H1 (cell line): ENCODE results near the gene VPS13D. TPM values are rescaled to one million over a fixed set of nuclear protein-coding genes. Genes with fewer than 3 reads are reported as not detected.

Experiments used
- CTCF ChIA-PET: fragments of 300-600 bp; sonication (Branson Sonifier 250); formaldehyde crosslinking; loops from one replicate; lab custom pipeline; 2021; ENCODE audit not compliant: partially characterized antibody; lab: Charles Lee
- POLR2A ChIA-PET: fragments of 300-600 bp; sonication (Branson Sonifier 250); formaldehyde crosslinking; loops from one replicate; lab custom pipeline; 2021; ENCODE audit warnings: inconsistent platforms; ENCODE audit not compliant: partially characterized antibody; lab: Charles Lee
- DNase-seq, 2 experiments: peaks; one replicate each; pipeline versions ENCODE4 v3.0.0 to v3.0.0-alpha.2; 2010 to 2022; ENCODE audit warnings: low spot score in 2 of 2, low read depth in 1 of 2, mixed read lengths in 1 of 2
- FAIRE-seq: peaks from 2 replicates; lab custom pipeline; 2011; peaks lifted over from hg19 to GRCh38; lab: Jason Lieb, UNC
- H2AFZ ChIP-seq: 2 replicates; pipeline ENCODE4 v1.8.1; 2012; ENCODE audit warnings: low read length, inconsistent platforms
- H2AK5ac ChIP-seq: 2 replicates; pipeline ENCODE4 v1.6.1; 2013; ENCODE audit warnings: low read depth, low read length
- H2BK120ac ChIP-seq: replicated peaks from 2 replicates; pipeline ENCODE3; 2013; ENCODE audit warnings: low read depth, low read length, inconsistent platforms
- H2BK12ac ChIP-seq: 2 replicates; pipeline ENCODE4 v1.6.1; 2013; ENCODE audit warnings: low read depth, low read length
- H2BK15ac ChIP-seq: 2 replicates; pipeline ENCODE4 v1.6.1; 2013; ENCODE audit warnings: low read length
- H2BK20ac ChIP-seq: 2 replicates; pipeline ENCODE4 v1.6.1; 2013; ENCODE audit warnings: low read length
- H2BK5ac ChIP-seq: 2 replicates; pipeline ENCODE4 v1.6.1; 2013; ENCODE audit warnings: low read depth, low read length
- H3K14ac ChIP-seq: 2 replicates; pipeline ENCODE4 v1.6.1; 2013; ENCODE audit warnings: inconsistent platforms; ENCODE audit not compliant: insufficient read length
- H3K18ac ChIP-seq: 2 replicates; pipeline ENCODE4 v1.6.1; 2013; ENCODE audit warnings: low read length; ENCODE audit errors: extremely low read depth
- H3K23ac ChIP-seq: 2 replicates; pipeline ENCODE4 v1.6.1; 2013; ENCODE audit warnings: inconsistent platforms; ENCODE audit not compliant: insufficient read length
- H3K23me2 ChIP-seq: 2 replicates; pipeline ENCODE4 v1.6.1; 2013; ENCODE audit warnings: low read depth, low read length
- H3K27ac ChIP-seq: 2 replicates; pipeline ENCODE4 v1.6.1; 2011; ENCODE audit warnings: low read depth, low read length, inconsistent platforms
- H3K27me3 ChIP-seq, 4 experiments: replicated peaks in 1 of 4; 1 replicate in 1 of 4; 2 replicates in 3 of 4; pipeline versions ENCODE4 v1.6.1 to v1.8.1; 2011 to 2013; ENCODE audit warnings: low read length in 3 of 4, mild to moderate bottlenecking in 3 of 4, inconsistent platforms in 2 of 4, mixed read lengths in 2 of 4, moderate library complexity in 1 of 4; ENCODE audit not compliant: control insufficient read depth in 3 of 4, insufficient read depth in 3 of 4; ENCODE audit errors: extremely low read depth in 1 of 4
- H3K36me3 ChIP-seq, 4 experiments: 2 replicates each; pipeline versions ENCODE4 v1.6.1 to v1.8.1; 2011 to 2013; ENCODE audit warnings: mild to moderate bottlenecking in 4 of 4, low read length in 3 of 4, moderate library complexity in 2 of 4, control low read depth in 1 of 4, inconsistent platforms in 1 of 4; ENCODE audit not compliant: insufficient read depth in 4 of 4, control insufficient read depth in 2 of 4
- H3K4ac ChIP-seq: replicated peaks from 2 replicates; pipeline ENCODE3; 2013; ENCODE audit warnings: low read length, low read depth, mixed read lengths, inconsistent platforms; ENCODE audit not compliant: insufficient read length
- H3K4me1 ChIP-seq, 4 experiments: replicated peaks in 1 of 4; 1 replicate in 1 of 4; 2 replicates in 3 of 4; pipeline versions ENCODE4 v1.6.1 to v1.8.1; 2011 to 2013; ENCODE audit warnings: low read length in 3 of 4, inconsistent platforms in 2 of 4, mixed read lengths in 1 of 4; ENCODE audit not compliant: insufficient read depth in 4 of 4, control insufficient read depth in 3 of 4
- H3K4me2 ChIP-seq, 2 experiments: 2 replicates each; pipeline versions ENCODE4 v1.6.1 to v1.8.1; 2011 to 2013; ENCODE audit warnings: low read depth in 2 of 2, low read length in 2 of 2, control low read depth in 1 of 2, inconsistent platforms in 1 of 2, mild to moderate bottlenecking in 1 of 2; ENCODE audit not compliant: insufficient read depth in 1 of 2
- H3K4me3 ChIP-seq, 4 experiments: fragments of 200-600, 300-600 bp in 1 of 4; sonication (generic), shearing (Covaris generic), sonication (Bioruptor Twin) in 1 of 4; 2 replicates each; pipeline versions ENCODE4 v1.5.1 to v1.8.1; 2011 to 2016; ENCODE audit warnings: low read length in 4 of 4, low read depth in 3 of 4, control low read depth in 2 of 4, inconsistent platforms in 2 of 4, mild to moderate bottlenecking in 2 of 4, mixed read lengths in 1 of 4, moderate library complexity in 1 of 4; ENCODE audit not compliant: insufficient read depth in 2 of 4; ENCODE audit errors: extremely low read depth in 1 of 4
- H3K56ac ChIP-seq: replicated peaks from 2 replicates; pipeline ENCODE3; 2013; ENCODE audit warnings: low read depth, mild to moderate bottlenecking, mixed read lengths, low read length, inconsistent platforms; ENCODE audit not compliant: insufficient read length
- H3K79me1 ChIP-seq: 2 replicates; pipeline ENCODE4 v1.6.1; 2013; ENCODE audit warnings: low read depth, low read length, control low read depth
- H3K79me2 ChIP-seq, 2 experiments: 2 replicates each; pipeline versions ENCODE4 v1.6.1 to v1.8.1; 2012 to 2013; ENCODE audit warnings: low read length in 2 of 2, mild to moderate bottlenecking in 2 of 2, inconsistent platforms in 1 of 2; ENCODE audit not compliant: insufficient read depth in 2 of 2, control insufficient read depth in 1 of 2
- H3K9ac ChIP-seq, 4 experiments: replicated peaks in 1 of 4; 1 replicate in 1 of 4; 2 replicates in 3 of 4; pipeline versions ENCODE4 v1.6.1 to v1.8.1; 2011 to 2013; ENCODE audit warnings: low read depth in 3 of 4, low read length in 3 of 4, control low read depth in 2 of 4, mild to moderate bottlenecking in 2 of 4, moderate library complexity in 2 of 4, inconsistent platforms in 1 of 4; ENCODE audit errors: extremely low read depth in 1 of 4
- H3K9me3 ChIP-seq, 2 experiments: 2 replicates each; pipeline versions ENCODE4 v1.6.1 to v1.8.1; 2012 to 2013; ENCODE audit warnings: mild to moderate bottlenecking in 2 of 2, moderate library complexity in 2 of 2, control low read depth in 1 of 2, inconsistent platforms in 1 of 2, low read depth in 1 of 2, low read length in 1 of 2, mixed read lengths in 1 of 2; ENCODE audit not compliant: insufficient read depth in 2 of 2
- H4K20me1 ChIP-seq, 2 experiments: replicated peaks in 1 of 2; 2 replicates each; pipeline versions ENCODE3 to v1.8.1; 2011 to 2013; ENCODE audit warnings: inconsistent platforms in 2 of 2, low read length in 2 of 2, mild to moderate bottlenecking in 1 of 2; ENCODE audit not compliant: insufficient read depth in 2 of 2, control insufficient read depth in 1 of 2
- H4K5ac ChIP-seq: 2 replicates; pipeline ENCODE4 v1.6.1; 2013; ENCODE audit warnings: low read length, low read depth, mixed read lengths, inconsistent platforms; ENCODE audit not compliant: insufficient read length
- H4K8ac ChIP-seq: 2 replicates; pipeline ENCODE4 v1.8.0; 2013; ENCODE audit warnings: mild to moderate bottlenecking, moderate library complexity, low read length, inconsistent platforms; ENCODE audit not compliant: insufficient read depth; ENCODE audit errors: extremely low read depth
- H4K91ac ChIP-seq: replicated peaks from 2 replicates; pipeline ENCODE3; 2013; ENCODE audit warnings: low read length, mixed read lengths, inconsistent platforms; ENCODE audit not compliant: insufficient read length
- SUZ12 ChIP-seq: fragments of 200-600 bp; sonication (generic); IDR thresholded peaks from 2 replicates; pipeline ENCODE4 v1.6.1; 2012; ENCODE audit warnings: mild to moderate bottlenecking, inconsistent platforms, low read length, moderate library complexity, mixed read lengths
- WGBS, 2 experiments: shearing (Covaris generic) in 1 of 2; methylation state at CpG; one replicate each; pipeline versions ENCODE4 v1.1.6 to v1.1.7; 2013 to 2015; ENCODE audit warnings: low lambda C conversion rate in 2 of 2, mixed read lengths in 2 of 2, inconsistent platforms in 1 of 2, low coverage in 1 of 2, missing lambda C conversion rate in 1 of 2; ENCODE audit not compliant: insufficient replicate concordance in 2 of 2, insufficient coverage in 1 of 2, insufficient read length in 1 of 2; ENCODE audit errors: extremely low coverage in 1 of 2, missing lambda C conversion rate in 1 of 2; 5-methylcytosine and 5-hydroxymethylcytosine counted together
- polyA plus RNA-seq, 7 experiments: library from polyadenylated mRNA; depleted of rRNA in 3 of 7; stranded (reverse) in 5 of 7; unstranded in 2 of 7; fragments of >200 nt in 5 of 7; fragments of 200-250 nt in 2 of 7; gene quantifications; 1 replicate in 5 of 7; 2 replicates in 1 of 7; 4 replicates in 1 of 7; pipeline versions ENCODE4 v1.2.1 to v1.2.3, GENCODE V29; 2011 to 2013; ENCODE audit warnings: missing spikeins in 2 of 7, mixed read lengths in 2 of 7
- total RNA-seq: library from RNA; stranded (reverse); fragmentation: NEBNext Ultra II Directional; extraction: Animal tissue kit (Norgen Biotek cat#: 25700); gene quantifications from 2 replicates; pipeline ENCODE4 v1.2.1, GENCODE V29; 2021

The VPS13D gene
- total and polyA plus RNA-seq, 2 of the 8 experiments (the other 6 are each of a cell fraction or from before 2014, with no cell fraction given) = 10.9 to 31.2 TPM

DNA sequence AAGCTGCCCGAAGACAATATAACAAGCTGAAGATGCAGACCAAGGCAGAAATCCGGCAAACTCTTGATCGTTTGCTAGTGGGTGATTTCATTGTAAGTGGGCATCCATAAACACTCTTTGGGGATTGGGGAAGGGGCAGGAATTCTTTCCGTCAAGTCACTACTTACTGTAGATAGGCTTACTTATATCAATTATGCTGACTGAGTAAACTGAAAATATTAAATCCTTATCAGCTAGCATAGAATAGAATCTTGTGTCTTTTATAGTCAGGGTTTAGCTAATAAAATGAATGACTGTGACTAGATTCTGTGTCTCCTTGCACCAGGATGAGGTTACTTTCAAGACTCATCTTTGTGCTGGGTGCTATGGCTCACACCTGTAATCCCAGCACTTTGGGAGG lies 41.2 kb downstream of the VPS13D start:
- Histone ChIP-seq H2BK20ac (no peak overlapping the region), H3K4me3 (no peak overlapping the region), H3K18ac (no peak overlapping the region), H3K79me1 (no peaks in the 10 kb centered on the region), H3K27me3 (no peaks in the 10 kb centered on the region), H3K23ac (no peak overlapping the region), H3K23me2 (no peaks in the 10 kb centered on the region), H3K79me2 (no peaks in the 10 kb centered on the region), H4K8ac (no peak overlapping the region), H2BK120ac (no peak overlapping the region), H3K4me1 (peaks cover 0 to 2% (median 0%) of the 10 kb centered on the region in 4 experiments; a peak in 1 of 7 replicates), H2AK5ac (no peak overlapping the region), H4K91ac (no peak overlapping the region), H2BK12ac (no peak overlapping the region), H4K20me1 (peaks cover 0 to 1% of the 10 kb centered on the region in 2 experiments), H3K14ac (no peak overlapping the region), H3K27ac (no peak overlapping the region), H2BK15ac (no peak overlapping the region), H3K4me2 (no peak overlapping the region), H3K9ac (no peak overlapping the region), H2AFZ (no peak overlapping the region), H3K36me3 (peaks cover 0 to 57% (median 15%) of the 10 kb centered on the region in 4 experiments; a peak in 6 of 8 replicates), H2BK5ac (no peak overlapping the region), H4K5ac (no peak overlapping the region), H3K9me3 (no peaks in the 10 kb centered on the region), H3K4ac (no peak overlapping the region), H3K56ac (no peak overlapping the region)
- ChIA-PET CTCF (interaction anchor here (0.8 to 2.9 kb wide), 8 partner anchors 10 to 388 kb away, joined by 3 to 26 read pairs (median 4); no protein-coding TSS in a partner anchor), POLR2A (no interaction called here)
- WGBS, 2 experiments = 92% methylated on average over 4 of the region's 4 CpGs; no CpG with 5 or more reads in 1 of the 2 experiments
- no peak for DNase-seq
- no peak for FAIRE-seq
- TF ChIP-seq SUZ12 = no peak
- TF ChIP-seq, all 59 proteins: peak for 0
